Mesenteric fat pad (tissue), 1 donor: ENCODE results near the gene GJB1. TPM values are rescaled to one million over a fixed set of nuclear protein-coding genes. Genes with fewer than 3 reads are reported as not detected.
"Not testable (repeated sequence)": the region's sequence is repeated elsewhere in the genome, so short reads cannot be mapped to it uniquely, and the experiment has no call there.

Experiments
- DNase-seq: peaks from one replicate; pipeline ENCODE4 v3.0.0-alpha.2; 2020; ENCODE audit warnings: low spot score
- total RNA-seq: library from RNA; stranded (reverse); fragmentation: NEBNext Ultra II Directional; extraction: Animal tissue kit (Norgen Biotek cat#: 25700); gene quantifications from one replicate; pipeline ENCODE4 v1.2.1, GENCODE V29; 2021
- donor health status: DM: yes; HTN: yes; CAD: no.

Gene GJB1
- total RNA-seq, 1 donor from 2014 or later: not detected

DNA sequence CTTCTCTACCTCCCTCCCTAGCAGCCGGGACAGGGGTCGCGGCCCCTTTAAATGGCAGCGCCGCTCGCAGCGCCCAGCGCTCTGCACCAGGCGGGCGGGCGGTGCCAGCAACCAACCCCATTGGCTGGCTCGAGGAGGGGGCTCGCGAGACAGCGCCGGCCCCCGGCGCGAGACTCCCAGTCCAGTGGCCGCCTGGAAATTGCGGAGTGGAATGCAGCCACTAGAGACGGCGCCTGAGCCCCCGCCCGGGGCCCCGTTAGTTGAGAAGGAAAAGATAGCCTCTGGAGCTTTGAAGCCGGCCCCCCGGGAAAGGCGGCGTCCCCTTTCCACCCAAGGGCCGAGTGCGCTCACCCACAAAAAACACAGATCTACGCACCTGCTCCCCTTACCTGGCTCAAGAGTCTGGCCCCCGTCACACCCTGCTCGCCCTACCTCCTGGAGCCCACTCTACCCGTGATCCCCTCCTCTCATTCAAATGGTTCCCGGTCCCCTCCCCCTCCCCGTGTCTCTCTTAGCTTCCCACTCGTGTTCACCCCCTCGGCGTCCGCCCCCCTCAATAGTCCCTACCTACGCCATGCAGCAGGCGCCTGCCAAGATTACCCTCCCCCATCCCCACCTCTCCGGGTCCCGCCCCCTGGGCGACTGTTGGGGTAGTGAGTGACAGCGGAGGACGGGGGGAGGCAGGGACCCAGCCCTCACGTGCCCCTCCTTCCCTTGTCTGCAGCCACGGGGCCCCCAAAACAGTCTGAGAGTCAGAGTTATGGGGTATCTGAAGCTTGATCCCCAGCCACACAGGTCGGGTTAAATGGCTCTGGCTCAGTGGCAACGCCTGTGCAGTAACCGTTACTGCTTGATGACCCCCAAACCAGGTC lies 31.3 kb downstream of the GJB1 start, which contains the start of gene ZMYM3:
ZMYM3 (minus strand) TSS at position 49 of the 872 bp plus-strand sequence. CDS start 885 bp downstream, outside the sequence.
- peak; percentile 93 for DNase-seq

- DNase-seq: no peak
These were observed 33.0 kb downstream of the GJB1 start for GRCh38 chrX:71256051-71256450.

GRCh38 chrX:71256856-71257255 lies 33.8 kb downstream of the GJB1 start:
- no peak for DNase-seq

DNA sequence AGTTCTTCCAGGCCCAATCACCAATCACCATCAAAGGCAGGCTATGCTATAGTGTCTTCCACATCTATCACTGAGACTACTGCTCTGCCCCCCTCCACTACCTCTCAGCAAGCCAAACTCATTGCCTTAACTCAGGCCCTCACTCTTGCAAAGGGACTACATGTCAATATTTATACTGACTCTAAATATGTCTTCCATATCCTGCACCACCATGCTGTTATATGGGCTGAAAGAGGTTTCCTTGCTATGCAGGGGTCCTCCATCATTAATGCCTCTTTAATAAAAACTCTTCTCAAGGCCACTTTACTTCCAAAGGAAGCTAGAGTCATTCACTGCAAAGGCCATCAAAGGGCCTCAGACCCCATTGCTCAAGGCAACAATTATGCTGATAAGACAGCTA lies 45.6 kb downstream of the GJB1 start:
- DNase-seq: not testable (repeated sequence)

DNA sequence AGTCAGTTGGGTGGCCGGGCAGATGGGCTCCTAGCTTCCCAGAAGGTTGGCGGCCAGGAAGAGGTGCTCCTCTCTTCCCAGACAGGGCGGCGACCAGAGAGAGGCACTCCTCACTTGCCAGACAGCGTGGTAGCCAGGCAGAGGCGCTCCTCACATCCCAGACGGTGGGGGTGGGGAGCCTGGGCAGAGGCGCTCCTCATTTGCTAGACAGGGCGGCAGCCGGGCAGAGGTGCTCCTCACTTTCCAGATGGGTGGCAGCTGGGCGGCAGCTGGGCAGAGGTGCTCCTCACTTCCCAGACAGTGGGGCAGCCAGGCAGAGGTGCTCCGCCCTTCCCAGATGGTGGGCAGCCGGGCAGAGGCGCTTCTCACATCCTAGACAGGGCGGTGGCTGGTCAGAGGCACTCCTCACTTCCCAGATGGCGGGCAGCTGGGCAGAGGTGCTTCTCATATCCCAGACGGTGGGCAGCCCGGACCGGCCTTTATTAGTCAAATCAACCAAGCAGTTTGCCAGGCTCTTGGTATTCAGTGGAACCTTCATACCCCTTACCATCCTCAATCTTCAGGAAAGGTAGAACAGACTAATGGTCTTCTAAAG lies 46.9 kb downstream of the GJB1 start:
- peak; percentile 77 for DNase-seq

DNA sequence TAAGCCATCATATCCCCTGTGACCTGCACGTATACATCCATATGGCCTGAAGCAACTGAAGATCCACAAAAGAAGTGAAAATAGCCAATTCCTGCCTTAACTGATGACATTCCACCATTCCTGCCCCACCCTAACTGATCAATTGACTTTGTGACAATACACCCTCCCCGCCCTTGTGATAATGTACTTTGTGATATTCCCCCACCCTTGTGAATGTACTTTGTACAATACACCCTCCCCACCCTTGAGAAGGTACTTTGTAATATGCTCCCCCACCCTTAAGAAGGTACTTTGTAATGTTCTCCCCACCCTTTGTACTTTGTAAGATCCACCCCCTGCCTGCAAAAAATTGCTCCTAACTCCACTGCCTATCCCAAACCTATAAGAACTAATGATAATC lies 49.3 kb downstream of the GJB1 start:
- not testable (repeated sequence) for DNase-seq

Other genes with a start within 250 kb of the GJB1 start
- 53.6 TPM for gene SNX12, start 154.9 kb upstream of the GJB1 start, total RNA-seq
- gene FOXO4, start 127.4 kb upstream of the GJB1 start, total RNA-seq: 24.7 TPM
- gene CXorf65, start 116.5 kb upstream of the GJB1 start, total RNA-seq: 2.2 TPM
- 5.8 TPM for gene IL2RG, start 111.6 kb upstream of the GJB1 start, total RNA-seq
- 46.7 TPM for gene MED12, start 104.6 kb upstream of the GJB1 start, total RNA-seq
- gene NLGN3, start 78.4 kb upstream of the GJB1 start, total RNA-seq: 0.48 TPM
- gene ZMYM3, start 30.9 kb downstream of the GJB1 start, total RNA-seq: 11.8 TPM
- gene NONO, start 60.4 kb downstream of the GJB1 start, total RNA-seq: 168 TPM
- gene ITGB1BP2, start 78.5 kb downstream of the GJB1 start, total RNA-seq: 0.84 TPM
- 36.9 TPM for gene TAF1, start 143.1 kb downstream of the GJB1 start, total RNA-seq